HL-60 (cell line): ENCODE measurements around the gene HORMAD2.

Experiments
- DNase-seq, 2 experiments: peaks; one replicate each; pipeline ENCODE4 v3.0.0-alpha.2; 2010 to 2020; ENCODE audit warnings: low read depth in 1 of 2, low spot score in 1 of 2
- H3K27ac ChIP-seq: fragments of 250-450 bp; sonication (Bioruptor Pico); replicated peaks from 2 replicates; pipeline ENCODE4 v1.5.1; 2020; ENCODE audit warnings: mild to moderate bottlenecking, moderate library complexity
- H3K27me3 ChIP-seq: fragments of 250-450 bp; sonication (Bioruptor Pico); 2 replicates; pipeline ENCODE4 v1.5.1; 2021; ENCODE audit warnings: mild to moderate bottlenecking, moderate library complexity; ENCODE audit not compliant: insufficient read depth, poor library complexity, severe bottlenecking
- H3K4me3 ChIP-seq: replicated peaks from 2 replicates; pipeline ENCODE4 v1.5.1; 2011; ENCODE audit warnings: mild to moderate bottlenecking, control low read depth, low read length; ENCODE audit not compliant: insufficient read depth
- GABPA ChIP-seq: IDR thresholded peaks from 2 replicates; pipeline ENCODE4 v1.6.1; 2012; ENCODE audit warnings: low read depth
- POLR2AphosphoS5 ChIP-seq: IDR thresholded peaks from 2 replicates; pipeline ENCODE4 v1.6.1; 2012; ENCODE audit warnings: low read depth
- SPI1 ChIP-seq: IDR thresholded peaks from 2 replicates; pipeline ENCODE4 v1.6.1; 2012; ENCODE audit warnings: low read depth, mild to moderate bottlenecking, borderline replicate concordance
- TF ChIP-seq, protein P1 (sequence below): IDR thresholded peaks from 2 replicates; pipeline ENCODE4 v1.6.1; 2012; ENCODE audit warnings: low read depth; ENCODE audit not compliant: insufficient replicate concordance
- TF ChIP-seq, protein P2 (sequence below): IDR thresholded peaks from one replicate; pipeline ENCODE4 v1.5.1; 2011; ENCODE audit warnings: low read length, control low read depth, inconsistent platforms; ENCODE audit not compliant: insufficient read depth

HORMAD2 gene

DNA sequence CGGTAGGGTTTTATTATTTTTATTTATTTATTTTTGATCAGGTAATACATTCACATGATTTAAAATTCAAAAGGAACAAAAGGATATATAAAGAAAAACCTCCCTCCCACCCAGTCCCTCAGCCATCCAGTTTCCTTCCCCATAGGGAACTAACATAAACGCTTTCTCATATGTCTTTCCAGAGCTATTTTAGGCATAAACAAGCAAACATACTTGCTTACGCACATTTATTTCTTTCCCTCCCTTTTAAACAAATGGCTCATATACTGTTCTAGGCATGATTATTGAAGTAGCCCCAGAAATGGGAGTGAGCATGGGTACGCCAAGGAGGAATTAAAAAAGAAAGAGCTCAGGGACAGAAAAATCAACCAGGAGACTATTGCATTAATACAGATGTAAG is 102.6 kb downstream of the HORMAD2 start:
- no peak overlapping the region for H3K27ac ChIP-seq

DNA sequence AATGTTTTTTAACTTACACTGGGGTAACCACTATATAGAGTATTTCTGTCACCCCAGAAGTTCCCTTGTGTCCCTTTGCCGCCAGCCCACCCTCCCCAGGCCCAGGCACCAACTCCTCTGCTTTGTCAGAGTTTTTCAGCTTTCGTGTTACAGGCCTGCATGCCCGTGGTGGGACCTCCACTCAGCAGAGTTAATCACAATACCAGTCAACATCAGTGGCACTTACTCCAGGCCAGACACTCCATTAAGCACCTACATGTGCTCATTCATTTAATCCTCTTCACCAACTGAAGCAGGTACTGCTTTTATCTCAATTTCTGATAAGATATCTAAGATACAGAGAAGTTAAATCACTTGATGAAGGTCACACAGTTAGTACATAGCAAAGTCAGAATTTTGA is 103.0 kb downstream of the HORMAD2 start:
- TF ChIP-seq, protein P1, sequence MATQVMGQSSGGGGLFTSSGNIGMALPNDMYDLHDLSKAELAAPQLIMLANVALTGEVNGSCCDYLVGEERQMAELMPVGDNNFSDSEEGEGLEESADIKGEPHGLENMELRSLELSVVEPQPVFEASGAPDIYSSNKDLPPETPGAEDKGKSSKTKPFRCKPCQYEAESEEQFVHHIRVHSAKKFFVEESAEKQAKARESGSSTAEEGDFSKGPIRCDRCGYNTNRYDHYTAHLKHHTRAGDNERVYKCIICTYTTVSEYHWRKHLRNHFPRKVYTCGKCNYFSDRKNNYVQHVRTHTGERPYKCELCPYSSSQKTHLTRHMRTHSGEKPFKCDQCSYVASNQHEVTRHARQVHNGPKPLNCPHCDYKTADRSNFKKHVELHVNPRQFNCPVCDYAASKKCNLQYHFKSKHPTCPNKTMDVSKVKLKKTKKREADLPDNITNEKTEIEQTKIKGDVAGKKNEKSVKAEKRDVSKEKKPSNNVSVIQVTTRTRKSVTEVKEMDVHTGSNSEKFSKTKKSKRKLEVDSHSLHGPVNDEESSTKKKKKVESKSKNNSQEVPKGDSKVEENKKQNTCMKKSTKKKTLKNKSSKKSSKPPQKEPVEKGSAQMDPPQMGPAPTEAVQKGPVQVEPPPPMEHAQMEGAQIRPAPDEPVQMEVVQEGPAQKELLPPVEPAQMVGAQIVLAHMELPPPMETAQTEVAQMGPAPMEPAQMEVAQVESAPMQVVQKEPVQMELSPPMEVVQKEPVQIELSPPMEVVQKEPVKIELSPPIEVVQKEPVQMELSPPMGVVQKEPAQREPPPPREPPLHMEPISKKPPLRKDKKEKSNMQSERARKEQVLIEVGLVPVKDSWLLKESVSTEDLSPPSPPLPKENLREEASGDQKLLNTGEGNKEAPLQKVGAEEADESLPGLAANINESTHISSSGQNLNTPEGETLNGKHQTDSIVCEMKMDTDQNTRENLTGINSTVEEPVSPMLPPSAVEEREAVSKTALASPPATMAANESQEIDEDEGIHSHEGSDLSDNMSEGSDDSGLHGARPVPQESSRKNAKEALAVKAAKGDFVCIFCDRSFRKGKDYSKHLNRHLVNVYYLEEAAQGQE = no peak
- no peak for TF ChIP-seq POLR2AphosphoS5
- no peak for TF ChIP-seq GABPA
- TF ChIP-seq, protein P2, sequence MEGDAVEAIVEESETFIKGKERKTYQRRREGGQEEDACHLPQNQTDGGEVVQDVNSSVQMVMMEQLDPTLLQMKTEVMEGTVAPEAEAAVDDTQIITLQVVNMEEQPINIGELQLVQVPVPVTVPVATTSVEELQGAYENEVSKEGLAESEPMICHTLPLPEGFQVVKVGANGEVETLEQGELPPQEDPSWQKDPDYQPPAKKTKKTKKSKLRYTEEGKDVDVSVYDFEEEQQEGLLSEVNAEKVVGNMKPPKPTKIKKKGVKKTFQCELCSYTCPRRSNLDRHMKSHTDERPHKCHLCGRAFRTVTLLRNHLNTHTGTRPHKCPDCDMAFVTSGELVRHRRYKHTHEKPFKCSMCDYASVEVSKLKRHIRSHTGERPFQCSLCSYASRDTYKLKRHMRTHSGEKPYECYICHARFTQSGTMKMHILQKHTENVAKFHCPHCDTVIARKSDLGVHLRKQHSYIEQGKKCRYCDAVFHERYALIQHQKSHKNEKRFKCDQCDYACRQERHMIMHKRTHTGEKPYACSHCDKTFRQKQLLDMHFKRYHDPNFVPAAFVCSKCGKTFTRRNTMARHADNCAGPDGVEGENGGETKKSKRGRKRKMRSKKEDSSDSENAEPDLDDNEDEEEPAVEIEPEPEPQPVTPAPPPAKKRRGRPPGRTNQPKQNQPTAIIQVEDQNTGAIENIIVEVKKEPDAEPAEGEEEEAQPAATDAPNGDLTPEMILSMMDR = no peak
- TF ChIP-seq SPI1 = no peak
- no peaks in the 10 kb centered on the region for H3K27me3 ChIP-seq
- no peak for DNase-seq
- H3K27ac ChIP-seq = no peak overlapping the region
- no peak overlapping the region for H3K4me3 ChIP-seq

More for the DNA sequence above, 102.6 kb downstream of the HORMAD2 start:
- no peaks in the 10 kb centered on the region for H3K27me3 ChIP-seq
- no peak for DNase-seq
- TF ChIP-seq, protein P2 = no peak
- no peak for TF ChIP-seq GABPA
- H3K4me3 ChIP-seq = no peak overlapping the region

DNA sequence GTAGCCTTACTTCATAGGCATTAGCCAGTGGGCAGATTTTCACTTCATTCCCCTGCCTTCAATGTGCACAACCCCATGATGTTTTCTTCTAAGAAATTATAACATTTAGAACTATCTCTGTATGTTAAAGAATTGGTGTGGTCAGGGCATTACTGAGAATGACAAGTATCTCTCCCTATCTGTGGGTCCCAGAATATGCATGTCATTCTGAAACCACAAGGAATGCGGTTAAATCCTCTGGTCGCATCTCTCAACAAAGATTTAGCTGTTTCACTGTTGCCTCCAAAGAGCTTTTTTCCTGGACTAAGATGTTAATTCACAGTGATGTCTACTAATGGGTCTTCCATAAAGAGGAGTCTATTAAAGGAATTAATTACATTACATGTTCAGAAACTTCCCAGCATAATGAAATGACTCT is 103.6 kb downstream of the HORMAD2 start:
- H3K27ac ChIP-seq = no peak overlapping the region
- TF ChIP-seq GABPA = no peak
- no peak for TF ChIP-seq POLR2AphosphoS5

DNA sequence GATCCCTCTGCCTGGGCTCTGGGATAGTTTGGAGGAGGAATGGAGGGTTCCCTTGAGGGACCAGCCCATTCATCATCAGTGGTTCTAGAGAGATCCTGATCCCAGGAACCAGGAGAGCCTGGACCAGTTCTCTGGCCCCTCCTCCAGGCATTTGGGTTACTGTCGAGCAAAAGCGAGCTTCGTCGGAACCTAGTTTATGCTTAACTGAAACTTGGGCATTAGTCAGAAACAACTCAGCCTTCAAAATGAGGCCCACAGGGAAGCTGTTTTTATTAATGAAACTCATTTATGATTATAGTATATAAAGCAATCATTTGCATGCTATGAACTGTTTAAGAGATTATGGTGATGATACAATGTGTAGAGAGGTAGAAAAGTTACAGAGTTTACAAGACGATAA is 104.9 kb downstream of the HORMAD2 start:
- TF ChIP-seq, protein P1 = no peak
- no peak for TF ChIP-seq POLR2AphosphoS5
- TF ChIP-seq SPI1 = no peak
- no peak for TF ChIP-seq GABPA
- TF ChIP-seq, protein P2 = no peak
- DNase-seq = no peak

More for the DNA sequence above, 103.6 kb downstream of the HORMAD2 start:
- no peak overlapping the region for H3K4me3 ChIP-seq
- no peaks in the 10 kb centered on the region for H3K27me3 ChIP-seq
- DNase-seq = peak in 1 of 2 experiments; percentile 30

More for the DNA sequence above, 104.9 kb downstream of the HORMAD2 start:
- H3K27me3 ChIP-seq = no peaks in the 10 kb centered on the region
- H3K27ac ChIP-seq = no peak overlapping the region
- H3K4me3 ChIP-seq = no peak overlapping the region
